ENCODE results near the gene NPHS1. TPM values are rescaled to one million over a fixed set of nuclear protein-coding genes. Genes with fewer than 3 reads are reported as not detected.

The NPHS1 gene
- total RNA-seq, 1 experiment from 2014 or later: 0.67 TPM

- in situ Hi-C loops (cut with HindIII; ENCODE audit: low pct_unique_long_range_greater_than_20kb, low sequenced_read_pairs) (no loop called here), intact Hi-C loops (cut with micrococcal nuclease; ENCODE audit: unreplicated experiment) (no loop called here)
- TF ChIP-seq TCF7L2 (IDR thresholded peaks at IDR 0.05; ENCODE audit: low read depth, low read length) (no peak), SIN3A (IDR thresholded peaks at IDR 0.05; ENCODE audit: borderline replicate concordance, insufficient read depth, low read depth, low read length) (no peak)
- no peak for ATAC-seq
- Histone ChIP-seq H3K4me1 (ENCODE audit: control insufficient read depth, insufficient read depth, low read length) (no peaks in the 10 kb centered on the region), H3K27me3 (ENCODE audit: control insufficient read depth, insufficient read depth, low read length) (no peaks in the 10 kb centered on the region), H3K27ac (ENCODE audit: low read length) (no peak overlapping the region), H3K4me3 (ENCODE audit: low read depth in 2 of 2, low read length in 2 of 2) (no peak overlapping the region), H3K36me3 (ENCODE audit: control insufficient read depth, insufficient read depth, low read length) (no peaks in the 10 kb centered on the region), H3K9me3 (ENCODE audit: control insufficient read depth, insufficient read depth, low read depth, low read length) (no peaks in the 10 kb centered on the region)
- DNase-seq (ENCODE audit: low read depth, low spot score): no peak
- ChIA-PET CTCF (no interaction called here), POLR2A (no interaction called here)
- no TSS peak for BruUV-seq (replicated peaks)
Observed at GRCh38 chr19:35782589-35782988, 69.7 kb downstream of the NPHS1 start.

GRCh38 chr19:35781650-35782049 lies 70.7 kb downstream of the NPHS1 start:
- H3K9me3 ChIP-seq (ENCODE audit: control insufficient read depth, insufficient read depth, low read depth, low read length): no peaks in the 10 kb centered on the region
- H3K4me1 ChIP-seq (ENCODE audit: control insufficient read depth, insufficient read depth, low read length): peaks cover 1% of the 10 kb centered on the region; the same call in 1 of the 2 replicates
- no peak for ATAC-seq
- H3K36me3 ChIP-seq (ENCODE audit: control insufficient read depth, insufficient read depth, low read length): no peaks in the 10 kb centered on the region
- in situ Hi-C loops (cut with HindIII; ENCODE audit: low pct_unique_long_range_greater_than_20kb, low sequenced_read_pairs) (no loop called here), intact Hi-C loops (cut with micrococcal nuclease; ENCODE audit: unreplicated experiment) (no loop called here)
- POLR2A ChIA-PET: no interaction called here
- no peaks in the 10 kb centered on the region for H3K27me3 ChIP-seq (ENCODE audit: control insufficient read depth, insufficient read depth, low read length)
- CTCF ChIA-PET: no interaction called here
- no peak for DNase-seq (ENCODE audit: low read depth, low spot score)
- BruUV-seq (replicated peaks): no TSS peak
- TF ChIP-seq CTCF (IDR thresholded peaks at IDR 0.05) (no peak), SIN3A (IDR thresholded peaks at IDR 0.05; ENCODE audit: borderline replicate concordance, insufficient read depth, low read depth, low read length) (no peak), TCF7L2 (IDR thresholded peaks at IDR 0.05; ENCODE audit: low read depth, low read length) (no peak), POLR2AphosphoS5 (IDR thresholded peaks at IDR 0.05; ENCODE audit: low read depth, low read length) (no peak)
- TF ChIP-seq, protein P1, sequence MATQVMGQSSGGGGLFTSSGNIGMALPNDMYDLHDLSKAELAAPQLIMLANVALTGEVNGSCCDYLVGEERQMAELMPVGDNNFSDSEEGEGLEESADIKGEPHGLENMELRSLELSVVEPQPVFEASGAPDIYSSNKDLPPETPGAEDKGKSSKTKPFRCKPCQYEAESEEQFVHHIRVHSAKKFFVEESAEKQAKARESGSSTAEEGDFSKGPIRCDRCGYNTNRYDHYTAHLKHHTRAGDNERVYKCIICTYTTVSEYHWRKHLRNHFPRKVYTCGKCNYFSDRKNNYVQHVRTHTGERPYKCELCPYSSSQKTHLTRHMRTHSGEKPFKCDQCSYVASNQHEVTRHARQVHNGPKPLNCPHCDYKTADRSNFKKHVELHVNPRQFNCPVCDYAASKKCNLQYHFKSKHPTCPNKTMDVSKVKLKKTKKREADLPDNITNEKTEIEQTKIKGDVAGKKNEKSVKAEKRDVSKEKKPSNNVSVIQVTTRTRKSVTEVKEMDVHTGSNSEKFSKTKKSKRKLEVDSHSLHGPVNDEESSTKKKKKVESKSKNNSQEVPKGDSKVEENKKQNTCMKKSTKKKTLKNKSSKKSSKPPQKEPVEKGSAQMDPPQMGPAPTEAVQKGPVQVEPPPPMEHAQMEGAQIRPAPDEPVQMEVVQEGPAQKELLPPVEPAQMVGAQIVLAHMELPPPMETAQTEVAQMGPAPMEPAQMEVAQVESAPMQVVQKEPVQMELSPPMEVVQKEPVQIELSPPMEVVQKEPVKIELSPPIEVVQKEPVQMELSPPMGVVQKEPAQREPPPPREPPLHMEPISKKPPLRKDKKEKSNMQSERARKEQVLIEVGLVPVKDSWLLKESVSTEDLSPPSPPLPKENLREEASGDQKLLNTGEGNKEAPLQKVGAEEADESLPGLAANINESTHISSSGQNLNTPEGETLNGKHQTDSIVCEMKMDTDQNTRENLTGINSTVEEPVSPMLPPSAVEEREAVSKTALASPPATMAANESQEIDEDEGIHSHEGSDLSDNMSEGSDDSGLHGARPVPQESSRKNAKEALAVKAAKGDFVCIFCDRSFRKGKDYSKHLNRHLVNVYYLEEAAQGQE (IDR thresholded peaks at IDR 0.05; ENCODE audit: insufficient read depth in 1 of 2, low read depth in 2 of 2, low read length in 1 of 2): no peak
- H3K27ac ChIP-seq (ENCODE audit: low read length): no peak overlapping the region
- H3K4me3 ChIP-seq (ENCODE audit: low read depth in 2 of 2, low read length in 2 of 2): no peak overlapping the region

DNA sequence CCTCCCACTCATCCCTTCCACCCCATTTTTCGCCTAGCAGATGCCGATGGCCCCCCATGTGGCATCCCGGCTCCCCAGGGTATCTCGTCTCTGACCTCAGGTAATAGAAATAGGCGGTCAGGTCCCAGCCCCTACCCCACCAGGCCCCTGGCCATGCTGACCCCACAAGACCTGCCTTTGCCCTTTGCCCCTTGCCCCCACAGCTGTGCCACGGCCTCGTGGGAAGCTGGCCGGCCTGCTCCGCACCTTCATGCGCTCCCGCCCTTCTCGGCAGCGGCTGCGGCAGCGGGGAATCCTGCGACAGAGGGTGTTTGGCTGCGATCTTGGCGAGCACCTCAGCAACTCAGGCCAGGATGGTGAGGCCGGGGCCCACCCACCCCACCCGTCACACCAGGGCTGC lies 71.6 kb downstream of the NPHS1 start:
- no peaks in the 10 kb centered on the region for H3K27me3 ChIP-seq (ENCODE audit: control insufficient read depth, insufficient read depth, low read length)
- CTCF ChIA-PET: no interaction called here
- ATAC-seq (no peak), DNase-seq (ENCODE audit: low read depth, low spot score) (no peak)
- H3K4me3 ChIP-seq (ENCODE audit: low read depth in 2 of 2, low read length in 2 of 2): no peak overlapping the region
- TF ChIP-seq CTCF (IDR thresholded peaks at IDR 0.05) (no peak), SIN3A (IDR thresholded peaks at IDR 0.05; ENCODE audit: borderline replicate concordance, insufficient read depth, low read depth, low read length) (no peak), TCF7L2 (IDR thresholded peaks at IDR 0.05; ENCODE audit: low read depth, low read length) (no peak), POLR2AphosphoS5 (IDR thresholded peaks at IDR 0.05; ENCODE audit: low read depth, low read length) (no peak)
- TF ChIP-seq, protein P1 (IDR thresholded peaks at IDR 0.05; ENCODE audit: insufficient read depth in 1 of 2, low read depth in 2 of 2, low read length in 1 of 2): no peak
- POLR2A ChIA-PET: interaction anchor here (0.6 kb wide), 1 partner anchor 12 kb away, joined by 4 read pairs; no protein-coding TSS in a partner anchor
- H3K9me3 ChIP-seq (ENCODE audit: control insufficient read depth, insufficient read depth, low read depth, low read length): no peaks in the 10 kb centered on the region
- peaks cover 7% of the 10 kb centered on the region; the same call in 1 of the 2 replicates for H3K4me1 ChIP-seq (ENCODE audit: control insufficient read depth, insufficient read depth, low read length)
- intact Hi-C loops (cut with micrococcal nuclease; ENCODE audit: unreplicated experiment) (no loop called here), in situ Hi-C loops (cut with HindIII; ENCODE audit: low pct_unique_long_range_greater_than_20kb, low sequenced_read_pairs) (no loop called here)
- no peak overlapping the region for H3K27ac ChIP-seq (ENCODE audit: low read length)
- H3K36me3 ChIP-seq (ENCODE audit: control insufficient read depth, insufficient read depth, low read length): no peaks in the 10 kb centered on the region
- no TSS peak for BruUV-seq (replicated peaks)
